ENCODE results near the gene BRD3.

BRD3 gene

DNA sequence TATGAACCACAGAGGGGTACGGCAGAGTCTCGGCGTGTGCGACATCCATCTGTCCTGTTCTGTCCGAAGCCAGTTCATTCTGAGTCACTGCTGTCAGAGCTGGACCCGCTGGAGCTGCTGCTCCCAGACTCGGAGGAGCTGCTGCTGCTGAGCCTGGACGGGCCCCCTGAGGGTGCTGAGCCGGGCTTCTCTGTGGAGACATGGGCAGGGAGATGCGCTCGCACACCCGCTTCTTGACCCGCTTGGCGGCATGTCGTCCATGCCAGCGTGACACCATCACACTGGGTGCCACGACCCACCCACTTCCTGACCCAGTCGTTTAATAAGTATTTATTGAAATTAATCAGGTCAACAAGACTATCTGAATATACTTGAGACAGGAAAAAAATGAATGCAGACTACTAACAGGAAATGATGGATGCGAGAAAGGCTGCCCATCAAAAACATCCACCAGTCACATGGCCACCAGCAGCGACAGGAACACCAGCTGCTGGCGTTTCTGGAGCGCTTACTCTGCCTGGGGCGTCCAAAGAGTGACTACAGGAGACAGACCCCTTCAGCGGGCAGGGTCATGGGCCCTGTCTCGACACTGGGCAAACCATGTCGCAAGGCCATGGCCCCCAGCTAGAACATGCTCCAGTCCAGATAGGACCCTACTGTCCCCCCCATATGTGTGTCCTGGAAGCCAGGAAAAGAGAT lies 34.2 kb downstream of the BRD3 start:
- in situ Hi-C loops (cut with HindIII; ENCODE audit: low sequenced_read_pairs): no loop called here
- no peak for DNase-seq (ENCODE audit: low read depth)
- no peak for TF ChIP-seq CTCF (IDR thresholded peaks at IDR 0.05; ENCODE audit: low read depth, low read length, missing control alignments)
- no peak overlapping the region for H3K4me3 ChIP-seq (ENCODE audit: low read depth, low read length)

GRCh38 chr9:134032456-134033222 lies 35.2 kb downstream of the BRD3 start:
- no peak for DNase-seq (ENCODE audit: low read depth)
- no peak overlapping the region for H3K4me3 ChIP-seq (ENCODE audit: low read depth, low read length)
- in situ Hi-C loops (cut with HindIII; ENCODE audit: low sequenced_read_pairs): no loop called here
- TF ChIP-seq CTCF (IDR thresholded peaks at IDR 0.05; ENCODE audit: low read depth, low read length, missing control alignments): no peak

GRCh38 chr9:134031783-134032182 lies 36.0 kb downstream of the BRD3 start:
- in situ Hi-C loops (cut with HindIII; ENCODE audit: low sequenced_read_pairs): no loop called here
- no peak overlapping the region for H3K4me3 ChIP-seq (ENCODE audit: low read depth, low read length)
- TF ChIP-seq CTCF (IDR thresholded peaks at IDR 0.05; ENCODE audit: low read depth, low read length, missing control alignments): no peak
- DNase-seq (ENCODE audit: low read depth): no peak

GRCh38 chr9:134030821-134031470 lies 36.9 kb downstream of the BRD3 start:
- in situ Hi-C loops (cut with HindIII; ENCODE audit: low sequenced_read_pairs): no loop called here
- H3K4me3 ChIP-seq (ENCODE audit: low read depth, low read length): no peak overlapping the region
- TF ChIP-seq CTCF (IDR thresholded peaks at IDR 0.05; ENCODE audit: low read depth, low read length, missing control alignments): no peak
- no peak for DNase-seq (ENCODE audit: low read depth)

GRCh38 chr9:134029248-134030226 lies 38.3 kb downstream of the BRD3 start:
- no peak overlapping the region for H3K4me3 ChIP-seq (ENCODE audit: low read depth, low read length)
- in situ Hi-C loops (cut with HindIII; ENCODE audit: low sequenced_read_pairs): no loop called here
- DNase-seq (ENCODE audit: low read depth): no peak
- no peak for TF ChIP-seq CTCF (IDR thresholded peaks at IDR 0.05; ENCODE audit: low read depth, low read length, missing control alignments)

Measured in astrocyte of the cerebellum (primary cell).